ENCODE data around the gene EDRF1.

The EDRF1 gene

GRCh38 chr10:125684581-125684980 lies 34.9 kb upstream of the EDRF1 start:
- Histone ChIP-seq H3K9ac (ENCODE audit: low read length) (no peak overlapping the region), H2BK5ac (ENCODE audit: low read length) (no peak overlapping the region), H3K4me3 (ENCODE audit: low read length) (no peak overlapping the region), H2AK5ac (ENCODE audit: low read length) (no peak overlapping the region), H3K79me1 (ENCODE audit: low read length) (no peaks in the 10 kb centered on the region), H3K18ac (ENCODE audit: low read length) (no peak overlapping the region), H2BK15ac (replicated peaks; ENCODE audit: low read depth) (no peak overlapping the region), H3K56ac (ENCODE audit: low read length) (no peak overlapping the region), H3K36me3 (ENCODE audit: control insufficient read depth, insufficient read depth, low read length) (no peaks in the 10 kb centered on the region), H3K4ac (ENCODE audit: low read depth, low read length) (no peak overlapping the region), H3K79me2 (ENCODE audit: control insufficient read depth, insufficient read depth, low read length) (no peaks in the 10 kb centered on the region), H3K4me1 (ENCODE audit: control insufficient read depth, low read depth, low read length) (no peaks in the 10 kb centered on the region), H4K5ac (ENCODE audit: low read length) (no peak overlapping the region), H2BK120ac (ENCODE audit: low read depth, low read length) (no peak overlapping the region), H3K23ac (ENCODE audit: low read length) (no peak overlapping the region), H3K27ac (ENCODE audit: low read depth, low read length) (no peak overlapping the region), H3K4me2 (ENCODE audit: low read length) (no peak overlapping the region), H3K27me3 (ENCODE audit: insufficient read depth, low read length, poor library complexity) (no peaks in the 10 kb centered on the region), H4K8ac (ENCODE audit: low read depth, low read length) (no peak overlapping the region)
- WGBS (ENCODE audit: extremely low coverage, insufficient coverage, low lambda C conversion rate) = no CpG with 5 or more reads among the region's 5 CpGs
- no peak for DNase-seq

- no peak overlapping the region for H4K5ac ChIP-seq (ENCODE audit: low read length)
- no peak overlapping the region for H4K8ac ChIP-seq (ENCODE audit: low read depth, low read length)
- H3K27ac ChIP-seq (ENCODE audit: low read depth, low read length) = no peak overlapping the region
- H3K4me3 ChIP-seq (ENCODE audit: low read length) = no peak overlapping the region
- no peaks in the 10 kb centered on the region for H3K4me1 ChIP-seq (ENCODE audit: control insufficient read depth, low read depth, low read length)
- H2BK120ac ChIP-seq (ENCODE audit: low read depth, low read length) = no peak overlapping the region
- WGBS (ENCODE audit: extremely low coverage, insufficient coverage, low lambda C conversion rate) = no CpG with 5 or more reads among the region's 3 CpGs
- H3K4me2 ChIP-seq (ENCODE audit: low read length) = no peak overlapping the region
- H3K18ac ChIP-seq (ENCODE audit: low read length) = no peak overlapping the region
- DNase-seq = no peak
- H2AK5ac ChIP-seq (ENCODE audit: low read length) = no peak overlapping the region
- no peak overlapping the region for H3K4ac ChIP-seq (ENCODE audit: low read depth, low read length)
- no peaks in the 10 kb centered on the region for H3K79me1 ChIP-seq (ENCODE audit: low read length)
- no peak overlapping the region for H2BK15ac ChIP-seq (replicated peaks; ENCODE audit: low read depth)
- H3K27me3 ChIP-seq (ENCODE audit: insufficient read depth, low read length, poor library complexity) = no peaks in the 10 kb centered on the region
- H3K56ac ChIP-seq (ENCODE audit: low read length) = no peak overlapping the region
- no peak overlapping the region for H3K9ac ChIP-seq (ENCODE audit: low read length)
- no peaks in the 10 kb centered on the region for H3K36me3 ChIP-seq (ENCODE audit: control insufficient read depth, insufficient read depth, low read length)
- H3K23ac ChIP-seq (ENCODE audit: low read length) = no peak overlapping the region
- H3K79me2 ChIP-seq (ENCODE audit: control insufficient read depth, insufficient read depth, low read length) = no peaks in the 10 kb centered on the region
- no peak overlapping the region for H2BK5ac ChIP-seq (ENCODE audit: low read length)
Measured at GRCh38 chr10:125687507-125688185, 31.9 kb upstream of the EDRF1 start.

- H3K56ac ChIP-seq (ENCODE audit: low read length) = no peak overlapping the region
- no peaks in the 10 kb centered on the region for H3K27me3 ChIP-seq (ENCODE audit: insufficient read depth, low read length, poor library complexity)
- DNase-seq = no peak
- H3K27ac ChIP-seq (ENCODE audit: low read depth, low read length) = no peak overlapping the region
- no peak overlapping the region for H3K9ac ChIP-seq (ENCODE audit: low read length)
- H3K36me3 ChIP-seq (ENCODE audit: control insufficient read depth, insufficient read depth, low read length) = no peaks in the 10 kb centered on the region
- H2BK5ac ChIP-seq (ENCODE audit: low read length) = no peak overlapping the region
- no peak overlapping the region for H2BK15ac ChIP-seq (replicated peaks; ENCODE audit: low read depth)
- H3K4me1 ChIP-seq (ENCODE audit: control insufficient read depth, low read depth, low read length) = no peaks in the 10 kb centered on the region
- no peak overlapping the region for H4K5ac ChIP-seq (ENCODE audit: low read length)
- no peak overlapping the region for H3K23ac ChIP-seq (ENCODE audit: low read length)
- no peak overlapping the region for H3K18ac ChIP-seq (ENCODE audit: low read length)
- no peak overlapping the region for H3K4me3 ChIP-seq (ENCODE audit: low read length)
- H3K79me2 ChIP-seq (ENCODE audit: control insufficient read depth, insufficient read depth, low read length) = no peaks in the 10 kb centered on the region
- no peak overlapping the region for H2AK5ac ChIP-seq (ENCODE audit: low read length)
- H2BK120ac ChIP-seq (ENCODE audit: low read depth, low read length) = no peak overlapping the region
- H3K79me1 ChIP-seq (ENCODE audit: low read length) = no peaks in the 10 kb centered on the region
- H4K8ac ChIP-seq (ENCODE audit: low read depth, low read length) = no peak overlapping the region
- WGBS (ENCODE audit: extremely low coverage, insufficient coverage, low lambda C conversion rate) = no CpG with 5 or more reads among the region's 8 CpGs
- H3K4ac ChIP-seq (ENCODE audit: low read depth, low read length) = no peak overlapping the region
- H3K4me2 ChIP-seq (ENCODE audit: low read length) = no peak overlapping the region
Measured at GRCh38 chr10:125689955-125690569, 29.4 kb upstream of the EDRF1 start.

GRCh38 chr10:125691160-125691981 lies 28.1 kb upstream of the EDRF1 start:
- H3K9ac ChIP-seq (ENCODE audit: low read length) = no peak overlapping the region
- no peaks in the 10 kb centered on the region for H3K79me2 ChIP-seq (ENCODE audit: control insufficient read depth, insufficient read depth, low read length)
- H2BK120ac ChIP-seq (ENCODE audit: low read depth, low read length) = no peak overlapping the region
- H3K23ac ChIP-seq (ENCODE audit: low read length) = no peak overlapping the region
- no peaks in the 10 kb centered on the region for H3K79me1 ChIP-seq (ENCODE audit: low read length)
- no CpG with 5 or more reads among the region's 19 CpGs for WGBS (ENCODE audit: extremely low coverage, insufficient coverage, low lambda C conversion rate)
- no peaks in the 10 kb centered on the region for H3K27me3 ChIP-seq (ENCODE audit: insufficient read depth, low read length, poor library complexity)
- no peak overlapping the region for H3K18ac ChIP-seq (ENCODE audit: low read length)
- no peak overlapping the region for H3K4ac ChIP-seq (ENCODE audit: low read depth, low read length)
- no peak for DNase-seq
- H2BK15ac ChIP-seq (replicated peaks; ENCODE audit: low read depth) = no peak overlapping the region
- H3K4me3 ChIP-seq (ENCODE audit: low read length) = no peak overlapping the region
- no peaks in the 10 kb centered on the region for H3K4me1 ChIP-seq (ENCODE audit: control insufficient read depth, low read depth, low read length)
- no peak overlapping the region for H3K4me2 ChIP-seq (ENCODE audit: low read length)
- no peak overlapping the region for H2BK5ac ChIP-seq (ENCODE audit: low read length)
- no peaks in the 10 kb centered on the region for H3K36me3 ChIP-seq (ENCODE audit: control insufficient read depth, insufficient read depth, low read length)
- H3K56ac ChIP-seq (ENCODE audit: low read length) = no peak overlapping the region
- no peak overlapping the region for H3K27ac ChIP-seq (ENCODE audit: low read depth, low read length)
- no peak overlapping the region for H2AK5ac ChIP-seq (ENCODE audit: low read length)
- no peak overlapping the region for H4K8ac ChIP-seq (ENCODE audit: low read depth, low read length)
- H4K5ac ChIP-seq (ENCODE audit: low read length) = no peak overlapping the region

GRCh38 chr10:125692196-125692595 lies 27.3 kb upstream of the EDRF1 start:
- no peaks in the 10 kb centered on the region for H3K79me1 ChIP-seq (ENCODE audit: low read length)
- no peak overlapping the region for H3K27ac ChIP-seq (ENCODE audit: low read depth, low read length)
- no peak overlapping the region for H3K56ac ChIP-seq (ENCODE audit: low read length)

More at GRCh38 chr10:125692196-125692595, 27.3 kb upstream of the EDRF1 start:
- H3K4me3 ChIP-seq (ENCODE audit: low read length) = no peak overlapping the region
- no peaks in the 10 kb centered on the region for H3K27me3 ChIP-seq (ENCODE audit: insufficient read depth, low read length, poor library complexity)
- no peak overlapping the region for H3K9ac ChIP-seq (ENCODE audit: low read length)
- no peak overlapping the region for H2BK15ac ChIP-seq (replicated peaks; ENCODE audit: low read depth)
- H3K36me3 ChIP-seq (ENCODE audit: control insufficient read depth, insufficient read depth, low read length) = no peaks in the 10 kb centered on the region
- no peak overlapping the region for H2BK120ac ChIP-seq (ENCODE audit: low read depth, low read length)
- H2BK5ac ChIP-seq (ENCODE audit: low read length) = no peak overlapping the region
- DNase-seq = no peak
- H3K18ac ChIP-seq (ENCODE audit: low read length) = no peak overlapping the region
- no peak overlapping the region for H3K4me2 ChIP-seq (ENCODE audit: low read length)
- no peaks in the 10 kb centered on the region for H3K79me2 ChIP-seq (ENCODE audit: control insufficient read depth, insufficient read depth, low read length)
- H4K5ac ChIP-seq (ENCODE audit: low read length) = no peak overlapping the region
- no peak overlapping the region for H3K23ac ChIP-seq (ENCODE audit: low read length)
- H3K4ac ChIP-seq (ENCODE audit: low read depth, low read length) = no peak overlapping the region
- no peak overlapping the region for H4K8ac ChIP-seq (ENCODE audit: low read depth, low read length)
- no peaks in the 10 kb centered on the region for H3K4me1 ChIP-seq (ENCODE audit: control insufficient read depth, low read depth, low read length)
- H2AK5ac ChIP-seq (ENCODE audit: low read length) = no peak overlapping the region
- no CpG with 5 or more reads among the region's 3 CpGs for WGBS (ENCODE audit: extremely low coverage, insufficient coverage, low lambda C conversion rate)

Data from mesendoderm (in vitro differentiated cells).